Occipital lobe (tissue), 2 donors: ENCODE measurements around the gene USP20. TPM values are rescaled to one million over a fixed set of nuclear protein-coding genes. Genes with fewer than 3 reads are reported as not detected.

Source experiments
- DNase-seq: peaks from one replicate; lab custom pipeline; 2025; lab: John Stamatoyannopoulos, UW
- total RNA-seq: library from RNA; depleted of rRNA; stranded (reverse); fragments of >200 nt; gene quantifications from one replicate; pipeline ENCODE4 v1.2.3, GENCODE V29; 2014

Gene USP20
- total RNA-seq, 1 donor from 2014 or later: 9.8 TPM

GRCh38 chr9:129823542-129823934 lies 11.7 kb upstream of the USP20 start:
- DNase-seq: no peak

DNA sequence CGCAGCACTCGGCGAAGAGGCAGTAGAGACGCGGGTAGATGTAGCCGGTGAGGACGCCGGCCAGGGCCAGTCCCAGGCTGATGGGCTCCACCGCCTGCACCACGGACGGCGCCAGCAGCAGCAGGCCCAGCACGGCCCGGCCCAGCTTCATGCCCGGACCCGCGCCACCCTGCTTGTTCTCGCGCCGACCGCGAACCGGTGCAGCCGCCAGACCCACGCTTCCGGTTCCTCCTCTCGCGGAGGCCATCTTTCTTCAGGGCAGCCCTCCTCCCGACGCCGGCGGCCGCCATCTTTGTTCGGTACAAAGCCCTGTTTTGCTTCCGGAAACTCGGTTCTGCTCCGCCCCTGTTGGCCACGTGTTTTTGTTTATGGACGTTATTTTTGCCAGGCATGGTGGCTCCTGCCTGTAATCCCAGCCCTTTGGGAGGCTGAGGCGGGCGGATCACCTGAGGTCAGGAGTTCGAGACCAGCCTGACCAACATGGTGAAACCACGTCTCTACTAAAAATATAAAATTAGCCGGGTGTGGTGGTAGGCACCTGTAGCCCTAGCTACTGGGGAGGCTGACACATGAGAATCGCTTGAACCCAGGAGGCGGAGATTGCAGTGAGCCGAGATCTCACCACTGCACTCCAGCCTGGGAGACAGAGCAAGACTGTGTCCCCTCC lies 11.2 kb upstream of the USP20 start, which contains the start of gene TOR1A:
Gene TOR1A (minus strand): TSS at position 202 of the 667 bp plus-strand sequence. CDS start 51 bp downstream, at position 151.
- peak; percentile 90 for DNase-seq

DNA sequence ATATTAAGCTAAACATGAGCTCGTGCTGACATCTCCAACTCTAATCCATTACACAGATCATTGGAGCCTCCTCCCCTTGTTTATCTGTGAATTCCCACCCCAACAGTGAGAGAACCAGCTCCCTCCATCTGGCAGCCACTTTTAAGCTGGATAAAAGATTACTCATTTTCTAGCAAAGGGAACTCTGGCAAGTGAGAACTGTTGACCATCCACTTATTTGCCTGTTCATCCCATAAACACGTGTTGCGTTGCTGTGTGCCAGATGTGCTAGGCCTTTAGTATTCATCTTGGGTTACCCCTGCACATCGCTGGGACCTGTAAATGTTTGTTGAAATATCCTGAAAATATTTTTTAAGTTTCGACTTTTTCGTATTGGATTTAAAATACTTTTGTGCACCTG lies 8.9 kb upstream of the USP20 start:
- DNase-seq: no peak

- DNase-seq: no peak
These were observed 8.5 kb upstream of the USP20 start for GRCh38 chr9:129826759-129827158.

DNA sequence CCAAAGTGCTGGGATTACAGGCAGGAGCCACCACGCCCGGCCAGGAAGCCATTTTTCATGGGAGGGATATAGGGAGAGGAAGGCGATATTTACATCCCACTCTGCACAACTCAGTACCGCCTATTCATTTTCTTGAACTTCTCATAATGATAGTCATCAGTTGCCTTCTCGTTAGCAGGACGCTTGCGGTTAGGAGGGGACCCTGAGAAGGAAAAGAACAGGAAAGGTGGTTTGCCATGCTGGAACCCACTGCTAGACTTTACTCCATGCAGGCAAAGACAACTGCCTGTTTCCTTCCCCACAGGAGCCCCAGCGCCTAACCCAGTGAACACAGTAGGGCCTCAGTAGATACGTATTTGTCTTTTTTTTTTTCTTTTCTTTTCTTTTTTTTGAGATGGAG lies 7.2 kb upstream of the USP20 start:
- no peak for DNase-seq

DNA sequence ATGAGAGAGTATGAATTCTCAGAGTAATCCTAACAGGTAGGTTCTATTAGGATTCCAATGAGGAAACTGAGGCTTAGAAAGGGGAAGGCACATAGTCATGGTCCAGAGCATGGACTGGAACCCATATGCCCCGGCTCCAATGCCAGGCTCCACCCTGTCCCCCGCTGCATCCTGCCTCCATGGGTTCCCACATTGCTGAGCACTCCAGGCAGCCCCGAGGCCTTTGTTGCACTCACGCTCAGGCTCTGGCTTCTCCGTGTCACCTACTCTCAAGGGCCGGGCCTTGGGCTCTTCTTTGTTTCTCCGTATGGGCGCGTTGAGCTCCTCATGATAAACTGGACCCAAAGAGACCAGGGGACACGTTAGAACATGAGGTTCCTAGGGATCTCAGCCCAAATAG lies 6.3 kb upstream of the USP20 start:
- no peak for DNase-seq

GRCh38 chr9:129832982-129833381 lies 2.3 kb upstream of the USP20 start:
- no peak for DNase-seq

GRCh38 chr9:129834489-129835127 lies 650 bp upstream of the USP20 start:
- DNase-seq: no peak

DNA sequence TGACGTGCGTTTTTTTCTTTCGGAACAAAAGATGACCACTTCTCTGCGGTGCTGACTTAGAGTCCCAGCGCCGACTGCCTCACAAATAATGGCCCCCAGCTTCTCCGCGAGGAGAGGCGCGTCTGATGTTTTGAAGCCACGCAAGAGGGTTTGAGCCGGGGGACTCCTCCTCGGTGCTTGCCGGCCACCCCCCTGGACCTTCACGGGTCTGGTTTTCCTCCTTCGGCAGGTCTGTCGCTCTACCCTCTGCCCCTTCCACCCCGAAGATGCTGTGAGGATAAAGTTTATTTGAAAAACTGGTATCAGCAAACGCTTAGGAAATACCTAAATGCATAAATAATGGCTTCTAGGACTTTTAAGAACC lies 584 bp downstream of the USP20 start:
- DNase-seq: no peak

GRCh38 chr9:129836311-129837007 lies 1.2 kb downstream of the USP20 start:
- DNase-seq: no peak

GRCh38 chr9:129838707-129839259 lies 3.5 kb downstream of the USP20 start:
- no peak for DNase-seq

DNA sequence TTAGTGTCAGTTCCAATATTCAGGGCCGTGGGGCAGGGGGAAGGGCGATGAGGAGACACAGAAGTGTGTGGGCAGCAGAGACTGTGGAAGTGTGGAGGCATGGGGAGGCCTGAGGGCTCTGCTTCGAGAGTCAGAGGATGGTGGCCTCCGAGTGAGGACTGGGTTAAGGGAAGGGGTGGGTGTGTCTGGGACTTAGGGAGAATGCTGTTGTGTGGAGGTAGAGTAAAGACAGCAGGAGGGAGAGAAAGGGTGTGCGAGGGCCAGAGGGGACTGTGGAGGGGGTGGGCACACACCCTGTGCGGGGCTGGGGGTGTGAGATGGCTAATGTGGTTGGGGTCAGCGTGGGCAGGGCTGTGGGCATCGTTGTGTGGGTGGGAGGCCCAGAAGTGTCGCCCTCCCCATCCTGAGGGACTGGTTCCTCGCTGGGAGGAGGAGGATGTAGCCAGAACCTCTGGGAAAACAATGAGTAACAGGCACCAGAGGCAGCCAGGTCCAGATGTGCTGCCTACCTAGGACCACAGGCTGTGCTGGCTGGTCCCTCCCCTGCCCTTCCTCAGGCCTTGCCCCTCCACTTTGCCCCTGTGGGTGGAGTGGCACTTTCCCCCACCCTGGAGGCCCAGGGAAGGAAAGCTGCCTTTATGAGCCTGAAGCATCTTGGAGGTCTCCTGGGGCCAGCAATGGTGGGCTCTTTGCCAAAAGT lies 4.2 kb downstream of the USP20 start:
- DNase-seq: no peak

DNA sequence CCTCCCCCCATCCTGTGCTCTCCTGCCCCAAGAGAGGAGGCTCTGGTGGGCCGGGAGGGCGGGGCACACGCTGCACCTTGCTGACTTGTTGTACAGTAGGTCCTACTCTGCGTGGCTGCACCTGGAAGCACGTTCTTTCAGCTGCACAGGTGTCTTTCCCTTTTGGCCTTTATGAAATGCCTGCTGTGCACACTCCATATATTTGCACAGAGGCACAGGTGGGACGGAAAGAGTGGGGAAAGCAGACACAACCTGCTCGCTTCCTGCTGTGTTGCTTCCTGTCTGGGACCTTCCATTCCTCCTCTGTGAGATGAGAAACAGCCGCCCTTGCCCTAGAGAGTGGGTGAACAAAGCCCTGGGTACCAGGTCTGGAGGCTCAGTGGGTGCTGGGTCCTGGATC lies 4.8 kb downstream of the USP20 start:
- no peak for DNase-seq

DNA sequence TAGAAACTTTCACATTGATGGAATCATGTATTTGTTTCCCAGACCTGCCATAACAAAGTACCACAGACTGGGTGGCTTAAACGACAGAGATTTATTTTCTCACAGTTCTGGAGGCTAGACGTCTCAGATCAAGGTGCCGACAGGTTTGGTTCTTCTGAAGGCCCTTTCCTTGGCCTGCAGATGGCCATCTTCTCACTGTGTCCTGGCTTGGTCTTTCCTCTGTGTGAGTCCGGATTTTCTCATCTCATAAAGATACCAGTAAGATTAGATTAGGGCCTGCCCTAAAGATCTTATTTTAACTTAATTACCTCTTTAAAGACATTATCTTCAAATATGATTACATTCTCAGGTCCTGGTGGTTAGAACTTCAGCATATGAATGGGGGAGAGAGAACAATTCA lies 5.8 kb downstream of the USP20 start:
- no peak for DNase-seq

DNA sequence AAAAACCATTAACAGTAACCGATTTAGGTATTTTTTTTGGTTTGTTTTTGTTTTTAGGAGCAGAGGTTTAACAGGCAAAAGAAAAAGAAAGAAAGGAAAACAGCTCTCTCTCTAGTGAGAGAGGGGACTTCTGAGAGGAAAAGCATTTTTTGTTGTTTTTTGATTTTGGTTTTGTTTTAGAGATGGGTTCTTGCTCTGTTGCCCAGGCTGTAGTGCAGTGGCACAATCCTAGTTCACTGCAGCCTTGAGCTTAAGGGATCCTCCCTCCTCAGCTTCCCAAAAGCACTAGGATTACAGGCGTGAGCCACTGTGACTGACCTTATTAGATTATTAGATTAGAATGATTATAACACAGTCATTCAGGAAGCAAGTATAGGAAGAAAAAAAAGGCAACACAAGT lies 10.1 kb downstream of the USP20 start:
- no peak for DNase-seq

DNA sequence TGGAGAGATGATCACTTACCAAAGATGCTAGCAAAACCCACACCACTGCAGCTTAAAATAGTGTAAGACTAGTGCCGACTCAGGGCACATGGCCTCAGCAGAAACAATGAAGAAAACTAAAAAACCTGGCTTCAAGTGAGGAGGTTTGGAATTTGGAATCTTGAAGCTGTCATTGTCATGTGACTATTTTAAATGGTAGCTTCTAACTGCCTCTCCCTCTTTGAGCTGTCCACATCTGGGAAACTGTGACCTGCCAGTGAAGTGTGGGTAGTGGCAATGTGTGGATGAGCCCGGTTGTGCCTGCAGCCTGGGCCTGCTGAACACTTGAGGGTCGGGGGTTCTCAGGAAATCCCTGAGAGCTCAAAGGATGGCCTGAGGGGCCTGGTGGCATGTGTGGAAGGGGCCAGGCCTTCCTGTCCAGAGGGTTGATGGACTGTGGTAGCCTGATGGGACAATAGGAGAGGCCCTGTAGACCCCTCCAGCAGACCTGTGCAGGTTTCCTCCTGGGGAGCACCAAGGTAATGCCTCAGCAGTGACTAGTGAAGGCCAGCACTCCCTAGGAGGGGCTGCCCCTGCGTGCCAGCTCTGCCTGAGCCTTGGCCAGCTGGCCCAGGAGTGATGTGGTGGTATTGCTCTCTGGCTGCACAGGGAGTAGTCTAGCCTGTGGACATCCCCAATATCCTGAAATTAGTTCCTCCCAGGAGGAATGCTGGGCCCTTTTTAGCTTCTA lies 13.6 kb downstream of the USP20 start:
- DNase-seq: no peak

GRCh38 chr9:129849901-129850300 lies 14.6 kb downstream of the USP20 start:
- DNase-seq: no peak

DNA sequence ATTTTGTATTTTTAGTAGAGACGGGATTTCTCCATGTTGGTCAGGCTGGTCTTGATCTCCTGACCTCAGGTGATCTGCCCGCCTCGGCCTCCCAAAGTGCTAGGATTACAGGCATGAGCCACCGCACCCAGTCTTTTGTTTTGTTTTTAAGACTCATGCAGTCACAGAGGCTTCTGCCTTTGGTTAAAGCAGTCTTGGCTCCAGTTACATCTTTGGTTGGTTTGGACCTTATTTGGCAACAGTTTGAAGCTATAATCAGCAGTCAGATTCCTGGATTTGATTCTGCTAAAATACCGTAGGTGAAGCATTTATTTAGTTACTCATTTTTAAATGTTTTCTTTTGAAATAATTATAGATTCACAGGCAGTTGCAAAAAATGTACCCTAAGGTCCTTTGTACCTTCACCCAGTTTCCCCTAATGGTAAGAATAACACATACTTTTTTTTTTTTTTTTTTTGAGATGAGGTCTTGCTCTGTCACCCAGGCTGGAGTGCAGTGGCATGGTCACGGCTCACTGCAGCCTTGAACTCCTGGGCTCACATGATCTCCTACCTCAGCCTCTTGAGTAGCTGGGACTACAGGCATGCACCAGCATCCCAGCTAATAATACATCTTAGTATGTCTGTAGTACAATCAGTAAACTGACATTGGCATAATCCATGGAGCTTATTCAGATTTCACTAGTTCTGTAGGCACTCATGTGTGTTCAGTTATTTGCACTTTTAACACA lies 15.7 kb downstream of the USP20 start:
- DNase-seq: no peak

DNA sequence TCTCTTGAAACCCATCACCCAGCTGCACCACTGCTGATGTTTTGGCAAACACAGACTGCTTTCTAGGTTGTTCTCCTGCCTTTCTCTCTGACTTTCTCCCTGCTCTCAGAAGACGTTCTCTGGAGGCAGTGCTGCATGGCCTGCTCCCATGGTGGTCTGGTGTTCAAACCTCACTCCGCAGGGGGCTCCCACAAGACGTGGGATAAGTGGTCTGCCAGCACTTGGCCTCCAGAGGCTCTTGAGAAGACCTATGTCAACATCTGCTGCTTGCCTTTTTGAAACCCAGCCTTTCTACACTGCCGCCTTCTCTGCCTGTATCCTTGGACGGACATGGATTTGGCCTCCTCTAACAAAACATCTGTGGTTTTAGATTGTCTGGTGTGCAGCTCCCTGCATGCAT lies 16.6 kb downstream of the USP20 start:
- DNase-seq: no peak

DNA sequence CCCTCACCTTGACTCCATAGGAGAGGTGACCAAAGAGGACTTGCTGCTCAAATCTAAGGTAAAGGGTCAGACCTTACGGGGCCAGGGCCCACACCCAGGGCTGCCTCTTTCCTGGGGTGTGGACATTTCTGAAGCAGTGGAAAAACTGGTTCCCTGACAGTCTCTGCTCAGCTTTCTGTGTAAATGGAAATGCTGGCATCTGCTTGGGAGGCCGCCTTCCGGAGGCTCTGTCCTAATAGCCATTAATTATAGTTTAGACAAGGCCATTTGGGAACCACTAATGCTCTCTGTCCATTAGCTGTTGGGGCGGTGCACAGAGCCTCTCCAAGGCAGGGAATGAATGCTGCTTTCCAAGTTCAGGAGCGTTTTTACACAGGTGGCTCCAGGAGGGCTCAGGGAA lies 17.3 kb downstream of the USP20 start:
- no peak for DNase-seq

GRCh38 chr9:129853614-129854013 lies 18.4 kb downstream of the USP20 start:
- DNase-seq: no peak
